Colonic mucosa (tissue), 4 donors: ENCODE data around the gene ADGRV1. TPM values are rescaled to one million over a fixed set of nuclear protein-coding genes. Genes with fewer than 3 reads are reported as not detected.
"Not testable (repeated sequence)": the region's sequence is repeated elsewhere in the genome, so short reads cannot be mapped to it uniquely, and the experiment has no call there.

Experiments
- DNase-seq: peaks from one replicate; pipeline ENCODE4 v3.0.0-alpha.2; 2020
- H3K27ac ChIP-seq: fragments of 200-600 bp; one replicate; pipeline ENCODE4 v1.8.0; 2021
- H3K27me3 ChIP-seq: fragments of 200-600 bp; one replicate; pipeline ENCODE4 v1.8.0; 2021
- H3K36me3 ChIP-seq: fragments of 200-600 bp; one replicate; pipeline ENCODE4 v1.8.0; 2021
- H3K4me1 ChIP-seq: fragments of 200-600 bp; one replicate; pipeline ENCODE4 v1.8.0; 2021; ENCODE audit warnings: mild to moderate bottlenecking
- H3K4me3 ChIP-seq: fragments of 200-600 bp; one replicate; pipeline ENCODE4 v1.8.0; 2021
- H3K9ac ChIP-seq, 2 donors: one replicate each; pipeline ENCODE4 v1.7.0; 2013; ENCODE audit warnings: control low read depth in 2 of 2, low read depth in 2 of 2, low read length in 2 of 2
- H3K9me3 ChIP-seq: fragments of 200-600 bp; one replicate; pipeline ENCODE4 v1.8.0; 2021
- CTCF ChIP-seq: fragments of 200-600 bp; IDR thresholded peaks from one replicate; pipeline ENCODE4 v1.8.0; 2022; ENCODE audit warnings: antibody characterized with exemption, mild to moderate bottlenecking
- intact Hi-C: fragments of 100-400 bp; cut with DNase I; formaldehyde crosslinking; loops from one replicate; pipeline ENCODE4 v1.14.1; 2022
- total RNA-seq, 2 donors: library from RNA; stranded (reverse); fragmentation: NEBNext Ultra II Directional in 1 of 2; extraction: Animal tissue kit (Norgen Biotek cat#: 25700) in 1 of 2; gene quantifications; one replicate each; pipeline ENCODE4 v1.2.1, GENCODE V29; 2021
- donor health status: healthy.
- donor health status: DM: no; HTN: no; CAD: no.
- donor health status: DM: no; HTN: no; CAD: no.

Gene ADGRV1
- total RNA-seq, 2 donors from 2014 or later: 5.1 to 12.9 TPM

- Histone ChIP-seq H3K4me1 (peaks cover 10% of the 10 kb centered on the region), H3K4me3 (no peak overlapping the region), H3K36me3 (no peaks in the 10 kb centered on the region), H3K27me3 (no peaks in the 10 kb centered on the region), H3K9me3 (no peaks in the 10 kb centered on the region), H3K9ac (no peak overlapping the region), H3K27ac (peak overlapping the region; percentile 61)
- peak; percentile 68 for DNase-seq
- TF ChIP-seq CTCF: no peak
- intact Hi-C loops: no loop called here
Measured at GRCh38 chr5:91058575-91058974, 500.0 kb downstream of the ADGRV1 start.

- Histone ChIP-seq H3K9me3 (no peaks in the 10 kb centered on the region), H3K9ac (no peak overlapping the region), H3K27me3 (no peaks in the 10 kb centered on the region), H3K27ac (peak overlapping the region; percentile 61), H3K36me3 (no peaks in the 10 kb centered on the region), H3K4me1 (peaks cover 10% of the 10 kb centered on the region), H3K4me3 (no peak overlapping the region)
- intact Hi-C loops: no loop called here
- TF ChIP-seq CTCF: no peak
- no peak for DNase-seq
Measured at GRCh38 chr5:91059409-91059808, 500.8 kb downstream of the ADGRV1 start.

- peaks cover 10% of the 10 kb centered on the region for H3K4me1 ChIP-seq
- no peak overlapping the region for H3K4me3 ChIP-seq
- no peaks in the 10 kb centered on the region for H3K36me3 ChIP-seq
- no peak for TF ChIP-seq CTCF
- no peak overlapping the region for H3K9ac ChIP-seq
- H3K27me3 ChIP-seq: no peaks in the 10 kb centered on the region
- H3K27ac ChIP-seq: no peak overlapping the region
- no peaks in the 10 kb centered on the region for H3K9me3 ChIP-seq
- DNase-seq: no peak
- intact Hi-C loops: no loop called here
Measured at GRCh38 chr5:91061094-91061493, 502.5 kb downstream of the ADGRV1 start.

GRCh38 chr5:91061946-91062562 is 503.5 kb downstream of the ADGRV1 start:
- no peak overlapping the region for H3K9ac ChIP-seq
- no peaks in the 10 kb centered on the region for H3K36me3 ChIP-seq
- no peak for DNase-seq
- intact Hi-C loops: no loop called here
- H3K27ac ChIP-seq: no peak overlapping the region
- no peak for TF ChIP-seq CTCF
- H3K27me3 ChIP-seq: no peaks in the 10 kb centered on the region
- H3K9me3 ChIP-seq: no peaks in the 10 kb centered on the region
- peaks cover 10% of the 10 kb centered on the region for H3K4me1 ChIP-seq
- H3K4me3 ChIP-seq: no peak overlapping the region

GRCh38 chr5:91063098-91063690 is 504.6 kb downstream of the ADGRV1 start:
- DNase-seq, H3K9ac ChIP-seq, H3K9me3 ChIP-seq, H3K4me1 ChIP-seq, intact Hi-C loops, H3K4me3 ChIP-seq, H3K27me3 ChIP-seq, H3K27ac ChIP-seq, H3K36me3 ChIP-seq: not testable (repeated sequence)

- no peak overlapping the region for H3K9ac ChIP-seq
- no peaks in the 10 kb centered on the region for H3K36me3 ChIP-seq
- no peaks in the 10 kb centered on the region for H3K27me3 ChIP-seq
- no peaks in the 10 kb centered on the region for H3K9me3 ChIP-seq
- intact Hi-C loops: no loop called here
- no peak overlapping the region for H3K4me3 ChIP-seq
- no peaks in the 10 kb centered on the region for H3K4me1 ChIP-seq
- TF ChIP-seq CTCF: no peak
- DNase-seq: no peak
- H3K27ac ChIP-seq: no peak overlapping the region
Measured at GRCh38 chr5:91065496-91065895, 506.9 kb downstream of the ADGRV1 start.
